ENCODE data around the gene NCBP2.

NCBP2 gene

GRCh38 chr3:196942915-196943277 is 568 bp upstream of the NCBP2 start:
- DNase-seq, result no peak

- DNase-seq, result no peak
Observed at GRCh38 chr3:196941729-196942225, 551 bp downstream of the NCBP2 start.

GRCh38 chr3:196938576-196938975 is 3.8 kb downstream of the NCBP2 start:
- no peak for DNase-seq

- DNase-seq, result no peak
Observed at GRCh38 chr3:196938124-196938523, 4.2 kb downstream of the NCBP2 start.

GRCh38 chr3:196936288-196936687 is 6.0 kb downstream of the NCBP2 start:
- no peak for DNase-seq

GRCh38 chr3:196932600-196932999 is 9.7 kb downstream of the NCBP2 start:
- no peak for DNase-seq

- no peak for DNase-seq
Observed at GRCh38 chr3:196931828-196932587, 10.3 kb downstream of the NCBP2 start.

- DNase-seq, result no peak
Observed at GRCh38 chr3:196931157-196931556, 11.2 kb downstream of the NCBP2 start.

GRCh38 chr3:196927571-196928453 is 14.5 kb downstream of the NCBP2 start:
- no peak for DNase-seq

GRCh38 chr3:196920733-196921132 is 21.6 kb downstream of the NCBP2 start:
- DNase-seq, result no peak

- no peak for DNase-seq
Observed at GRCh38 chr3:196918968-196919367, 23.4 kb downstream of the NCBP2 start.

GRCh38 chr3:196916995-196917394 is 25.3 kb downstream of the NCBP2 start:
- DNase-seq, result no peak

GRCh38 chr3:196916221-196916620 is 26.1 kb downstream of the NCBP2 start:
- no peak for DNase-seq

- DNase-seq, result no peak
Observed at GRCh38 chr3:196915375-196915774, 27.0 kb downstream of the NCBP2 start.

- DNase-seq, result no peak
Observed at GRCh38 chr3:196914866-196915265, 27.5 kb downstream of the NCBP2 start.

- no peak for DNase-seq
Observed at GRCh38 chr3:196903740-196904139, 38.6 kb downstream of the NCBP2 start.

GRCh38 chr3:196902296-196902695 is 40.0 kb downstream of the NCBP2 start:
- no peak for DNase-seq

- no peak for DNase-seq
Observed at GRCh38 chr3:196901768-196902167, 40.6 kb downstream of the NCBP2 start.

GRCh38 chr3:196896229-196896628 is 46.1 kb downstream of the NCBP2 start:
- no peak for DNase-seq

- no peak for DNase-seq
Observed at GRCh38 chr3:196894557-196895295, 47.6 kb downstream of the NCBP2 start.

- DNase-seq, result no peak
Observed at GRCh38 chr3:196889844-196890708, 52.3 kb downstream of the NCBP2 start.

GRCh38 chr3:196886144-196886543 is 56.2 kb downstream of the NCBP2 start:
- DNase-seq, result no peak

All from right kidney (tissue), 1 donor.